DND-41 (cell line): Measurements from ENCODE around the gene SEC31A.

Source experiments
- ATAC-seq: fragments of 200-7000 bp; cut with Tn5 transposase; 3 replicates; pipeline ENCODE4 v1.9.1; 2021; ENCODE audit warnings: low read depth; ENCODE audit not compliant: insufficient read depth
- DNase-seq: peaks from one replicate; pipeline ENCODE4 v3.0.0-alpha.2; 2020
- H2AFZ ChIP-seq: 2 replicates; pipeline ENCODE4 v1.6.0; 2012; ENCODE audit warnings: low read depth, low read length
- H3K27ac ChIP-seq: 2 replicates; pipeline ENCODE4 v1.5.1; 2012; ENCODE audit warnings: low read length, inconsistent platforms
- H3K27me3 ChIP-seq: fragments of 200-600 bp; sonication (generic); 2 replicates; pipeline ENCODE4 v1.6.0; 2012; ENCODE audit warnings: low read length, mild to moderate bottlenecking, inconsistent platforms; ENCODE audit not compliant: insufficient read depth, poor library complexity
- H3K36me3 ChIP-seq: 2 replicates; pipeline ENCODE4 v1.5.1; 2012; ENCODE audit warnings: low read length, inconsistent platforms; ENCODE audit not compliant: insufficient read depth
- H3K4me1 ChIP-seq: 2 replicates; pipeline ENCODE4 v1.5.1; 2012; ENCODE audit warnings: mild to moderate bottlenecking, low read length; ENCODE audit not compliant: insufficient read depth
- H3K4me2 ChIP-seq: 2 replicates; pipeline ENCODE4 v1.6.0; 2012; ENCODE audit warnings: mild to moderate bottlenecking, moderate library complexity, low read length, inconsistent platforms; ENCODE audit not compliant: insufficient read depth
- H3K4me3 ChIP-seq, 2 experiments: fragments of 200-600 bp in 1 of 2; shearing (Covaris generic) in 1 of 2; 2 replicates each; pipeline ENCODE4 v1.5.1; 2012 to 2016; ENCODE audit warnings: inconsistent platforms in 2 of 2, low read length in 2 of 2, mild to moderate bottlenecking in 2 of 2, low read depth in 1 of 2, moderate library complexity in 1 of 2
- H3K79me2 ChIP-seq: 2 replicates; pipeline ENCODE4 v1.6.0; 2012; ENCODE audit warnings: low read length, inconsistent platforms; ENCODE audit not compliant: insufficient read depth
- H3K9ac ChIP-seq: 2 replicates; pipeline ENCODE4 v1.6.0; 2012; ENCODE audit warnings: low read depth, mild to moderate bottlenecking, inconsistent platforms, low read length, moderate library complexity
- H3K9me3 ChIP-seq: 2 replicates; pipeline ENCODE4 v1.5.1; 2012; ENCODE audit warnings: low read length, moderate library complexity, mild to moderate bottlenecking, inconsistent platforms; ENCODE audit not compliant: insufficient read depth, severe bottlenecking
- H4K20me1 ChIP-seq: 2 replicates; pipeline ENCODE4 v1.6.0; 2012; ENCODE audit warnings: low read length; ENCODE audit not compliant: insufficient read depth
- CTCF ChIP-seq: IDR thresholded peaks from 2 replicates; pipeline ENCODE4 v1.5.1; 2012; ENCODE audit warnings: borderline replicate concordance, low read length, moderate library complexity, mild to moderate bottlenecking; ENCODE audit not compliant: poor library complexity, severe bottlenecking; ENCODE audit errors: extremely low read depth
- EZH2 ChIP-seq: IDR thresholded peaks from 3 replicates; pipeline ENCODE4 v1.6.1; 2012; ENCODE audit warnings: borderline replicate concordance, low read depth, mild to moderate bottlenecking, moderate library complexity, low read length, inconsistent platforms; ENCODE audit not compliant: severe bottlenecking

The SEC31A gene

DNA sequence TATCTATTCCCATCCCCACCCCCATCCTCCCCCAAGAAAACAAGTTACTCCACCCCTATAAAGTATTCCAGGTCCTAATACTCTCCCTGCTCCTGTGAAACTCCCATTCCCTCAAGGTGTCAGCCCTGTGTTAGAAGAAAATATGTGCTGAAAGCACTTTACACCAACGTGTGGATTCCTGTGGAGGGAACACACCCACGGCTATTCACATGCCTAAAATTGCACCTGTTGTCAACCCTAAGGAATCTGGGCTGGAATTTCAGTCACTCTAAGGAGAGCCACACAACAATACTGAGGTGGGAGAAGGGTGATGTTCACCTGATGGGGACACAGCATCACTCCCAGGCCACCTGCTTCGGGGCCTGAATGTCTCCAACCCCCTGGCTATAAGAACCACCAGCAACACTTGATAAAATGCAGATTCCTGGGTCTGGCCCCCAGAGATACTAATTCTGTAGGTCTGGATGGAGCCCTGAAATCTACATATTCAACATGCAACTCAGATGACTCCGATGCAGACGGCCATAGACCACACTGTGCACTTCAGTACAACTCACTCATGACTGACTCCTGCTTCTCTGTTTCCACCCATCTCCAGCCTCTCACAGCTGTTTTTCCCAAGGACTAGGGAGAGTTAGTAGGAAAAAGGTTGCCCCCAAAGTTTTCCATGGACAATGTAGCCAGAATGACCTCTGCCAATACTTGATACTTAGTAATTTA lies 108.2 kb downstream of the SEC31A start:
- H3K27me3 ChIP-seq = no peaks in the 10 kb centered on the region
- no peak overlapping the region for H2AFZ ChIP-seq
- peaks cover 76% of the 10 kb centered on the region for H3K79me2 ChIP-seq
- H3K4me2 ChIP-seq = no peak overlapping the region
- H3K4me1 ChIP-seq = 0 out of 2 replicates have a peak, but pooled peaks cover 5% of the 10 kb centered on the region
- peaks cover 9% of the 10 kb centered on the region; the same call in 1 of the 2 replicates for H3K36me3 ChIP-seq
- no peaks in the 10 kb centered on the region for H3K9me3 ChIP-seq
- peaks cover 46% of the 10 kb centered on the region for H4K20me1 ChIP-seq
- no peak for ATAC-seq
- DNase-seq = no peak
- H3K27ac ChIP-seq = no peak overlapping the region
- H3K9ac ChIP-seq = no peak overlapping the region
- TF ChIP-seq CTCF (no peak), EZH2 (no peak)
- no peak overlapping the region for H3K4me3 ChIP-seq

DNA sequence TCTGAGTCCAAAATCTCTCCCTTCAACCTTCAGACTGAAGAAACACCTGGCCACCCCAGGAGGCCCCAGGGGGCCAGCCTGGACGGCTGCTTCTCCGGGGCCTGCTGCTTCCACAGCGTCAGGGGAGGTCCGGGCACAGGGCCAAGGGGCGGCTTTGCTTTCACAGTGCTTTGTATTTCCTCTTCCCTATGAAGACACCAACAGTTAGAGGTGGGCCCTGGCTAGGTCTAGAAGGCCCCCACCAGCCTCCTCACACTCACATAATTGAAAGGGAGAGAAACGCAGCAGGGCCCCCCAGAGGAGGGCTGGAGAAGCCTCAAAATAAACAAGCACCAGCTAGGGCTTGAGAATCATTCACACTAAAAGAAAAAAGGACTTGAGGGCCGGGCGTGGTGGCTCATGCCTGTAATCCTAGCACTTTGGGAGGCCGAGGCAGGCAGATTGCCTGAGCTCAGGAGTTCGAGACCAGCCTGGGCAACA lies 110.2 kb downstream of the SEC31A start:
- no peak overlapping the region for H3K4me3 ChIP-seq
- DNase-seq = peak; percentile 81
- H3K27me3 ChIP-seq = no peaks in the 10 kb centered on the region
- TF ChIP-seq EZH2 (no peak), CTCF (no peak)
- no peak overlapping the region for H3K27ac ChIP-seq
- H3K36me3 ChIP-seq = 0 out of 2 replicates have a peak, but pooled peaks cover 5% of the 10 kb centered on the region
- peaks cover 46% of the 10 kb centered on the region for H4K20me1 ChIP-seq
- H3K9ac ChIP-seq = no peak overlapping the region
- 0 out of 2 replicates have a peak, but pooled peaks cover 5% of the 10 kb centered on the region for H3K4me1 ChIP-seq
- no peak overlapping the region for H2AFZ ChIP-seq
- no peak overlapping the region for H3K4me2 ChIP-seq
- ATAC-seq = peak; percentile 94
- peaks cover 78% of the 10 kb centered on the region for H3K79me2 ChIP-seq
- H3K9me3 ChIP-seq = no peaks in the 10 kb centered on the region

DNA sequence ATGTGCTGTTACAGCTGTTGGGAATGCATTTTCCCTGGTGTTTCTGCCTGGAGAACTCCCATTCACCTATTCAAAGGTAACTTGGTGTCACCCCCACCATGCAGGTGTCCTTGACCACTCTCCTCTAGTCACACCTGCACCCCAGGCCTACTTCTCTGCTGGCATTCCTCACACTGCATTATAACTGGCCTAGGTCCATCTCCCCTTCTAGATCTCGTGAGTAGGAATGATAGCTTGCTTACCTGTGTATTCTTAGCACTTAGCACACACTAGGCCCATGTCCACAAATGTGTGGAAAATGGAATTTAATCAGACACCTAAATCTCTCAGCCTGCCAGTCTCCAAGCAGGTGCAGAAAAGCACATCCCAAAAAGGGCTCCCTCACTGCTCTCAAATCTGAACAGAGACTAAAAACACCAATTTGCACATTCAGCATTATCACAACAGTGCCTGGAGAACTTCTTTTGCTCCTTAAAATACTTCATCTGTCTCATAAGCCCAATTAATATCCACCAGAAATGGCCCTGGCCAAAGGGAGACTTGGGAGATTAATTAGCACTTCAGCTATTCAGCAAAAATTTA lies 110.7 kb downstream of the SEC31A start:
- Histone ChIP-seq H3K4me3 (no peak overlapping the region), H3K4me2 (no peak overlapping the region), H3K36me3 (peaks cover 7% of the 10 kb centered on the region; the same call in 1 of the 2 replicates), H3K9me3 (no peaks in the 10 kb centered on the region), H3K79me2 (peaks cover 75% of the 10 kb centered on the region), H3K27me3 (no peaks in the 10 kb centered on the region), H3K9ac (no peak overlapping the region), H2AFZ (no peak overlapping the region), H4K20me1 (peaks cover 48% of the 10 kb centered on the region), H3K27ac (0 out of 2 replicates have a peak overlapping the region, but pooled peaks have one; percentile 18), H3K4me1 (0 out of 2 replicates have a peak, but pooled peaks cover 5% of the 10 kb centered on the region)
- TF ChIP-seq EZH2 (no peak), CTCF (no peak)
- ATAC-seq = no peak
- DNase-seq = no peak
